GM23338 (cell line): ENCODE measurements around the gene XPNPEP1. TPM values are rescaled to one million over a fixed set of nuclear protein-coding genes. Genes with fewer than 3 reads are reported as not detected.

Source experiments
- CREB1 ChIP-seq: fragments of 250-450 bp; sonication (Bioruptor Pico); IDR thresholded peaks from 2 replicates; pipeline ENCODE4 v1.5.0; 2020; ENCODE audit warnings: low read depth, mild to moderate bottlenecking, moderate library complexity
- EZH2 ChIP-seq: fragments of 200-600 bp; sonication (generic); IDR thresholded peaks from one replicate; pipeline ENCODE4 v1.8.0; 2017; ENCODE audit warnings: antibody characterized with exemption, mild to moderate bottlenecking, low read depth; ENCODE audit not compliant: unreplicated experiment
- NANOG ChIP-seq: IDR thresholded peaks from 2 replicates; pipeline ENCODE4 v1.6.1; 2016; ENCODE audit warnings: antibody characterized with exemption, borderline replicate concordance
- STAT1 ChIP-seq: IDR thresholded peaks from one replicate; pipeline ENCODE4 v1.6.1; 2016; ENCODE audit warnings: antibody characterized with exemption; ENCODE audit not compliant: unreplicated experiment
- ZNF114 ChIP-seq: fragments of 250-450 bp; sonication (Bioruptor Pico); IDR thresholded peaks from 2 replicates; pipeline ENCODE4 v1.5.0; 2020; ENCODE audit warnings: mild to moderate bottlenecking, moderate library complexity
- ZNF331 ChIP-seq: fragments of 250-450 bp; sonication (Bioruptor Pico); IDR thresholded peaks from 2 replicates; pipeline ENCODE4 v1.5.0; 2020; ENCODE audit warnings: low read depth, mild to moderate bottlenecking, moderate library complexity
- polyA plus RNA-seq: library from polyadenylated mRNA; unstranded; fragments of >200 nt; fragmentation: Nextera tagmentation; extraction: Ambion mirVana; gene quantifications from 2 replicates; pipeline ENCODE4 v1.2.1, GENCODE V29; 2016
- total RNA-seq: library from RNA; depleted of rRNA; stranded (reverse); fragments of >200 nt; shearing (Covaris generic); gene quantifications from 2 replicates; pipeline ENCODE4 v1.2.3, GENCODE V29; 2014
- TF ChIP-seq, protein P1 (sequence below): fragments of 250-450 bp; sonication (Bioruptor Pico); IDR thresholded peaks from 2 replicates; pipeline ENCODE4 v1.5.0; 2020; ENCODE audit warnings: mild to moderate bottlenecking, moderate library complexity
- TF ChIP-seq, protein P2 (sequence below): IDR thresholded peaks from one replicate; pipeline ENCODE4 v1.6.1; 2018; ENCODE audit warnings: antibody characterized with exemption; ENCODE audit not compliant: unreplicated experiment
- TF ChIP-seq, protein P3 (sequence below): IDR thresholded peaks from 2 replicates; pipeline ENCODE4 v1.6.1; 2016; ENCODE audit warnings: antibody characterized with exemption
- TF ChIP-seq, protein P4 (sequence below), 2 experiments: fragments of 200-600 bp in 1 of 2; sonication (generic) in 1 of 2; conservative IDR thresholded peaks; 2 replicates each; pipeline versions ENCODE4 v1.5.1 to v1.6.1; 2016 to 2017; ENCODE audit warnings: antibody characterized with exemption in 2 of 2, low read depth in 2 of 2, mild to moderate bottlenecking in 2 of 2, moderate library complexity in 1 of 2

XPNPEP1 gene
- total and polyA plus RNA-seq, 2 experiments from 2014 or later: 17.5 to 55.8 TPM

DNA sequence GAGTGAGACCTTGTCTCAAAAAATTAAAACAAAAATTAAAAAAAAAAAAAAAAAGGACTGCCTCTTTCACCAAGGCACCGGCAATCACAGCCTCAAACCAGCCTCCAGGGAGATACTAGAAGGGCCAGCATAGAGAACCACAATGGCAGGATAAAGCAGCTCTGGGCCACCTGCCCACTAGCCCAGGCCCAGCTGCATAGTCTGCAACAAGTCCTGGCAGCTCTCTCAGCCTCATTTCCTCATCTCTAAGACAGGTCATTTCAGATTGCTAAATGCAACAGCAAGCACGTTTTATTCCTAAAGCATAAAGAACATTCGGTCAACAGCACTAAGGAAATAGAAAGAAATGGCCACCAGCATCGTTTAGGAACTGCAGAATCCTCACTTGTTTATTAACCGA lies 28.8 kb downstream of the XPNPEP1 start (continued):
- TF ChIP-seq, protein P1, sequence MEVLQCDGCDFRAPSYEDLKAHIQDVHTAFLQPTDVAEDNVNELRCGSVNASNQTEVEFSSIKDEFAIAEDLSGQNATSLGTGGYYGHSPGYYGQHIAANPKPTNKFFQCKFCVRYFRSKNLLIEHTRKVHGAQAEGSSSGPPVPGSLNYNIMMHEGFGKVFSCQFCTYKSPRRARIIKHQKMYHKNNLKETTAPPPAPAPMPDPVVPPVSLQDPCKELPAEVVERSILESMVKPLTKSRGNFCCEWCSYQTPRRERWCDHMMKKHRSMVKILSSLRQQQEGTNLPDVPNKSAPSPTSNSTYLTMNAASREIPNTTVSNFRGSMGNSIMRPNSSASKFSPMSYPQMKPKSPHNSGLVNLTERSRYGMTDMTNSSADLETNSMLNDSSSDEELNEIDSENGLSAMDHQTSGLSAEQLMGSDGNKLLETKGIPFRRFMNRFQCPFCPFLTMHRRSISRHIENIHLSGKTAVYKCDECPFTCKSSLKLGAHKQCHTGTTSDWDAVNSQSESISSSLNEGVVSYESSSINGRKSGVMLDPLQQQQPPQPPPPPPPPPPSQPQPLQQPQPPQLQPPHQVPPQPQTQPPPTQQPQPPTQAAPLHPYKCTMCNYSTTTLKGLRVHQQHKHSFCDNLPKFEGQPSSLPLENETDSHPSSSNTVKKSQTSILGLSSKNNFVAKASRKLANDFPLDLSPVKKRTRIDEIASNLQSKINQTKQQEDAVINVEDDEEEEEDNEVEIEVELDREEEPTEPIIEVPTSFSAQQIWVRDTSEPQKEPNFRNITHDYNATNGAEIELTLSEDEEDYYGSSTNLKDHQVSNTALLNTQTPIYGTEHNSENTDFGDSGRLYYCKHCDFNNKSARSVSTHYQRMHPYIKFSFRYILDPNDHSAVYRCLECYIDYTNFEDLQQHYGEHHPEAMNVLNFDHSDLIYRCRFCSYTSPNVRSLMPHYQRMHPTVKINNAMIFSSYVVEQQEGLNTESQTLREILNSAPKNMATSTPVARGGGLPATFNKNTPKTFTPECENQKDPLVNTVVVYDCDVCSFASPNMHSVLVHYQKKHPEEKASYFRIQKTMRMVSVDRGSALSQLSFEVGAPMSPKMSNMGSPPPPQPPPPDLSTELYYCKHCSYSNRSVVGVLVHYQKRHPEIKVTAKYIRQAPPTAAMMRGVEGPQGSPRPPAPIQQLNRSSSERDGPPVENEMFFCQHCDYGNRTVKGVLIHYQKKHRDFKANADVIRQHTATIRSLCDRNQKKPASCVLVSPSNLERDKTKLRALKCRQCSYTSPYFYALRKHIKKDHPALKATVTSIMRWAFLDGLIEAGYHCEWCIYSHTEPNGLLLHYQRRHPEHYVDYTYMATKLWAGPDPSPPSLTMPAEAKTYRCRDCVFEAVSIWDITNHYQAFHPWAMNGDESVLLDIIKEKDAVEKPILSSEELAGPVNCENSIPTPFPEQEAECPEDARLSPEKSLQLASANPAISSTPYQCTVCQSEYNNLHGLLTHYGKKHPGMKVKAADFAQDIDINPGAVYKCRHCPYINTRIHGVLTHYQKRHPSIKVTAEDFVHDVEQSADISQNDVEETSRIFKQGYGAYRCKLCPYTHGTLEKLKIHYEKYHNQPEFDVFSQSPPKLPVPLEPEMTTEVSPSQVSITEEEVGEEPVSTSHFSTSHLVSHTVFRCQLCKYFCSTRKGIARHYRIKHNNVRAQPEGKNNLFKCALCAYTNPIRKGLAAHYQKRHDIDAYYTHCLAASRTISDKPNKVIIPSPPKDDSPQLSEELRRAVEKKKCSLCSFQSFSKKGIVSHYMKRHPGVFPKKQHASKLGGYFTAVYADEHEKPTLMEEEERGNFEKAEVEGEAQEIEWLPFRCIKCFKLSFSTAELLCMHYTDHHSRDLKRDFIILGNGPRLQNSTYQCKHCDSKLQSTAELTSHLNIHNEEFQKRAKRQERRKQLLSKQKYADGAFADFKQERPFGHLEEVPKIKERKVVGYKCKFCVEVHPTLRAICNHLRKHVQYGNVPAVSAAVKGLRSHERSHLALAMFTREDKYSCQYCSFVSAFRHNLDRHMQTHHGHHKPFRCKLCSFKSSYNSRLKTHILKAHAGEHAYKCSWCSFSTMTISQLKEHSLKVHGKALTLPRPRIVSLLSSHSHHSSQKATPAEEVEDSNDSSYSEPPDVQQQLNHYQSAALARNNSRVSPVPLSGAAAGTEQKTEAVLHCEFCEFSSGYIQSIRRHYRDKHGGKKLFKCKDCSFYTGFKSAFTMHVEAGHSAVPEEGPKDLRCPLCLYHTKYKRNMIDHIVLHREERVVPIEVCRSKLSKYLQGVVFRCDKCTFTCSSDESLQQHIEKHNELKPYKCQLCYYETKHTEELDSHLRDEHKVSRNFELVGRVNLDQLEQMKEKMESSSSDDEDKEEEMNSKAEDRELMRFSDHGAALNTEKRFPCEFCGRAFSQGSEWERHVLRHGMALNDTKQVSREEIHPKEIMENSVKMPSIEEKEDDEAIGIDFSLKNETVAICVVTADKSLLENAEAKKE (CRISPR knock-in tag): no peak
- TF ChIP-seq STAT1 (no peak), ZNF331 (CRISPR knock-in tag) (no peak), NANOG (no peak), ZNF114 (no peak), EZH2 (no peak), CREB1 (CRISPR knock-in tag) (no peak)
- TF ChIP-seq, protein P2, sequence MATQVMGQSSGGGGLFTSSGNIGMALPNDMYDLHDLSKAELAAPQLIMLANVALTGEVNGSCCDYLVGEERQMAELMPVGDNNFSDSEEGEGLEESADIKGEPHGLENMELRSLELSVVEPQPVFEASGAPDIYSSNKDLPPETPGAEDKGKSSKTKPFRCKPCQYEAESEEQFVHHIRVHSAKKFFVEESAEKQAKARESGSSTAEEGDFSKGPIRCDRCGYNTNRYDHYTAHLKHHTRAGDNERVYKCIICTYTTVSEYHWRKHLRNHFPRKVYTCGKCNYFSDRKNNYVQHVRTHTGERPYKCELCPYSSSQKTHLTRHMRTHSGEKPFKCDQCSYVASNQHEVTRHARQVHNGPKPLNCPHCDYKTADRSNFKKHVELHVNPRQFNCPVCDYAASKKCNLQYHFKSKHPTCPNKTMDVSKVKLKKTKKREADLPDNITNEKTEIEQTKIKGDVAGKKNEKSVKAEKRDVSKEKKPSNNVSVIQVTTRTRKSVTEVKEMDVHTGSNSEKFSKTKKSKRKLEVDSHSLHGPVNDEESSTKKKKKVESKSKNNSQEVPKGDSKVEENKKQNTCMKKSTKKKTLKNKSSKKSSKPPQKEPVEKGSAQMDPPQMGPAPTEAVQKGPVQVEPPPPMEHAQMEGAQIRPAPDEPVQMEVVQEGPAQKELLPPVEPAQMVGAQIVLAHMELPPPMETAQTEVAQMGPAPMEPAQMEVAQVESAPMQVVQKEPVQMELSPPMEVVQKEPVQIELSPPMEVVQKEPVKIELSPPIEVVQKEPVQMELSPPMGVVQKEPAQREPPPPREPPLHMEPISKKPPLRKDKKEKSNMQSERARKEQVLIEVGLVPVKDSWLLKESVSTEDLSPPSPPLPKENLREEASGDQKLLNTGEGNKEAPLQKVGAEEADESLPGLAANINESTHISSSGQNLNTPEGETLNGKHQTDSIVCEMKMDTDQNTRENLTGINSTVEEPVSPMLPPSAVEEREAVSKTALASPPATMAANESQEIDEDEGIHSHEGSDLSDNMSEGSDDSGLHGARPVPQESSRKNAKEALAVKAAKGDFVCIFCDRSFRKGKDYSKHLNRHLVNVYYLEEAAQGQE: no peak
- TF ChIP-seq, protein P3, sequence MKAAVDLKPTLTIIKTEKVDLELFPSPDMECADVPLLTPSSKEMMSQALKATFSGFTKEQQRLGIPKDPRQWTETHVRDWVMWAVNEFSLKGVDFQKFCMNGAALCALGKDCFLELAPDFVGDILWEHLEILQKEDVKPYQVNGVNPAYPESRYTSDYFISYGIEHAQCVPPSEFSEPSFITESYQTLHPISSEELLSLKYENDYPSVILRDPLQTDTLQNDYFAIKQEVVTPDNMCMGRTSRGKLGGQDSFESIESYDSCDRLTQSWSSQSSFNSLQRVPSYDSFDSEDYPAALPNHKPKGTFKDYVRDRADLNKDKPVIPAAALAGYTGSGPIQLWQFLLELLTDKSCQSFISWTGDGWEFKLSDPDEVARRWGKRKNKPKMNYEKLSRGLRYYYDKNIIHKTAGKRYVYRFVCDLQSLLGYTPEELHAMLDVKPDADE: no peak
- TF ChIP-seq, protein P4, sequence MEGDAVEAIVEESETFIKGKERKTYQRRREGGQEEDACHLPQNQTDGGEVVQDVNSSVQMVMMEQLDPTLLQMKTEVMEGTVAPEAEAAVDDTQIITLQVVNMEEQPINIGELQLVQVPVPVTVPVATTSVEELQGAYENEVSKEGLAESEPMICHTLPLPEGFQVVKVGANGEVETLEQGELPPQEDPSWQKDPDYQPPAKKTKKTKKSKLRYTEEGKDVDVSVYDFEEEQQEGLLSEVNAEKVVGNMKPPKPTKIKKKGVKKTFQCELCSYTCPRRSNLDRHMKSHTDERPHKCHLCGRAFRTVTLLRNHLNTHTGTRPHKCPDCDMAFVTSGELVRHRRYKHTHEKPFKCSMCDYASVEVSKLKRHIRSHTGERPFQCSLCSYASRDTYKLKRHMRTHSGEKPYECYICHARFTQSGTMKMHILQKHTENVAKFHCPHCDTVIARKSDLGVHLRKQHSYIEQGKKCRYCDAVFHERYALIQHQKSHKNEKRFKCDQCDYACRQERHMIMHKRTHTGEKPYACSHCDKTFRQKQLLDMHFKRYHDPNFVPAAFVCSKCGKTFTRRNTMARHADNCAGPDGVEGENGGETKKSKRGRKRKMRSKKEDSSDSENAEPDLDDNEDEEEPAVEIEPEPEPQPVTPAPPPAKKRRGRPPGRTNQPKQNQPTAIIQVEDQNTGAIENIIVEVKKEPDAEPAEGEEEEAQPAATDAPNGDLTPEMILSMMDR (conservative IDR thresholded peaks at IDR 0.05; ENCODE audit: low read depth in 2 of 2): no peak
